AG04449 (cell line): ENCODE data around the gene PIBF1.

ENCODE experiments used
- CTCF ChIA-PET: fragments of 350-600 bp; formaldehyde crosslinking; extraction: SDS; loops from one replicate; lab custom pipeline; 2021; ENCODE audit warnings: antibody characterized with exemption; lab: Yijun Ruan, JAX
- POLR2A ChIA-PET: fragments of 400-600, 350-600 bp; formaldehyde crosslinking; extraction: SDS; loops from one replicate; lab custom pipeline; 2020; ENCODE audit warnings: antibody characterized with exemption, inconsistent platforms; lab: Yijun Ruan, JAX
- DNase-seq: peaks from one replicate; pipeline ENCODE4 v3.0.0-alpha.2; 2010; ENCODE audit warnings: low read depth, low spot score
- H3K4me3 ChIP-seq: 2 replicates; pipeline ENCODE4 v1.5.1; 2011; ENCODE audit warnings: low read depth, mild to moderate bottlenecking, control low read depth, low read length
- TF ChIP-seq, protein P1 (sequence below): IDR thresholded peaks from one replicate; pipeline ENCODE4 v1.5.1; 2011; ENCODE audit warnings: mild to moderate bottlenecking, moderate library complexity, low read length, control low read depth, inconsistent platforms; ENCODE audit not compliant: insufficient read depth; ENCODE audit errors: missing control alignments

Gene PIBF1, protein sequence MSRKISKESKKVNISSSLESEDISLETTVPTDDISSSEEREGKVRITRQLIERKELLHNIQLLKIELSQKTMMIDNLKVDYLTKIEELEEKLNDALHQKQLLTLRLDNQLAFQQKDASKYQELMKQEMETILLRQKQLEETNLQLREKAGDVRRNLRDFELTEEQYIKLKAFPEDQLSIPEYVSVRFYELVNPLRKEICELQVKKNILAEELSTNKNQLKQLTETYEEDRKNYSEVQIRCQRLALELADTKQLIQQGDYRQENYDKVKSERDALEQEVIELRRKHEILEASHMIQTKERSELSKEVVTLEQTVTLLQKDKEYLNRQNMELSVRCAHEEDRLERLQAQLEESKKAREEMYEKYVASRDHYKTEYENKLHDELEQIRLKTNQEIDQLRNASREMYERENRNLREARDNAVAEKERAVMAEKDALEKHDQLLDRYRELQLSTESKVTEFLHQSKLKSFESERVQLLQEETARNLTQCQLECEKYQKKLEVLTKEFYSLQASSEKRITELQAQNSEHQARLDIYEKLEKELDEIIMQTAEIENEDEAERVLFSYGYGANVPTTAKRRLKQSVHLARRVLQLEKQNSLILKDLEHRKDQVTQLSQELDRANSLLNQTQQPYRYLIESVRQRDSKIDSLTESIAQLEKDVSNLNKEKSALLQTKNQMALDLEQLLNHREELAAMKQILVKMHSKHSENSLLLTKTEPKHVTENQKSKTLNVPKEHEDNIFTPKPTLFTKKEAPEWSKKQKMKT

DNA sequence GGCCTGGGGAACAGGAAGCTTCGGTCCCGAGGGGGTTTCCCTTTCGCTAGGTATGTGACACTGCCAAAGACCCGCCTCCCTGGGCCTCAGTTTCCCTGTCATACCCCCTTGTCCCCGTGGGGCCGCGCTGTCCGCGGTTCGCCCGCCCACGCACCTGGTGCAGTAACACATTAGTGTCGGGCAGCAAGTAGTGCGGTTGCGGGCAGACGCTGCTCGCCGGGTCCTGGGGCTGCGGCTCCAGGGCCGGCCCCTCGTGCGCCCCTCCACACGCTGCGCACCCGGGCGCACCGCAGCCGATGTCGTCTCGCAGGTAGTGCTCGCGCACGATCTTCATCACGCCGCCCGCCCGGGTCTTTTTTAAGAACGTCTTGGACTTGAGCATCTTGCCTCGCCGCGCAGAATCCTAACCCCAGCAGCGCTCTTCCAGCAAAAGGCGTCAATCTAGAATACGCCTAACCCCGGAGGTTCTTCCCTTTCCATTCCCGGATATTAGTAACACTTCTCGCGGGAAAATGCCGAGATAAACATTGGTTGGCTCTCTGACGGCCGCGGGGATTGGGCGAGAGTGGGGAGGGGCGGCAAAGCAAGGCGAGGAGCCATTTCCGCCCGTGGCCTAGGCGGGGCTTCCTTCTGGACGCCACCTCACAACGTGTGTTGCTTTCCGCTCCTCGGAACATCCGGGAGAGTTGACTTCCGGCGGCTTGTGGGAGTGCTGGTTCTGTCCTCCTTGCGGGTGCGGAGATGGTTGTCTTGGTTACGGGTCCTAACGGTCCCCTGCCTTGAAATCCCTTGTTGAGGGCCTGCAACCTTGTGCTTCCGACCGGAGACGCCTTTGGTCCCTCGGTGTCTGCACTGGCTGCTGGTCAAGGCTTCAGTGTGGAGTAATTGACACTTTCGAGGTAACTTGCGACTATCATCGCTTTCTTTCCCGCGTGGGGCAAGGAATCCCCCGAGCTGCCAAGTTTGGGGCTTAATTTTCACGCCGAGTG, at the start of gene PIBF1, which contains the start of gene DIS3:
PIBF1 (plus strand) TSS at position 683 of the 989 bp plus-strand sequence. CDS start 1,337 bp downstream, outside the sequence.
DIS3 (minus strand) TSS at position 450 of the 989 bp plus-strand sequence; CDS start at position 382, 68 bp downstream.
- ChIA-PET POLR2A (no interaction called here), CTCF (interaction anchor here (1.7 kb wide), 1 partner anchor 14 kb away, joined by 6 read pairs; no protein-coding TSS in a partner anchor)
- TF ChIP-seq, protein P1, sequence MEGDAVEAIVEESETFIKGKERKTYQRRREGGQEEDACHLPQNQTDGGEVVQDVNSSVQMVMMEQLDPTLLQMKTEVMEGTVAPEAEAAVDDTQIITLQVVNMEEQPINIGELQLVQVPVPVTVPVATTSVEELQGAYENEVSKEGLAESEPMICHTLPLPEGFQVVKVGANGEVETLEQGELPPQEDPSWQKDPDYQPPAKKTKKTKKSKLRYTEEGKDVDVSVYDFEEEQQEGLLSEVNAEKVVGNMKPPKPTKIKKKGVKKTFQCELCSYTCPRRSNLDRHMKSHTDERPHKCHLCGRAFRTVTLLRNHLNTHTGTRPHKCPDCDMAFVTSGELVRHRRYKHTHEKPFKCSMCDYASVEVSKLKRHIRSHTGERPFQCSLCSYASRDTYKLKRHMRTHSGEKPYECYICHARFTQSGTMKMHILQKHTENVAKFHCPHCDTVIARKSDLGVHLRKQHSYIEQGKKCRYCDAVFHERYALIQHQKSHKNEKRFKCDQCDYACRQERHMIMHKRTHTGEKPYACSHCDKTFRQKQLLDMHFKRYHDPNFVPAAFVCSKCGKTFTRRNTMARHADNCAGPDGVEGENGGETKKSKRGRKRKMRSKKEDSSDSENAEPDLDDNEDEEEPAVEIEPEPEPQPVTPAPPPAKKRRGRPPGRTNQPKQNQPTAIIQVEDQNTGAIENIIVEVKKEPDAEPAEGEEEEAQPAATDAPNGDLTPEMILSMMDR: peak; percentile 8
- DNase-seq: peak; percentile 84
- peak within 1 kb of the TSS; percentile 96 for H3K4me3 ChIP-seq

DNA sequence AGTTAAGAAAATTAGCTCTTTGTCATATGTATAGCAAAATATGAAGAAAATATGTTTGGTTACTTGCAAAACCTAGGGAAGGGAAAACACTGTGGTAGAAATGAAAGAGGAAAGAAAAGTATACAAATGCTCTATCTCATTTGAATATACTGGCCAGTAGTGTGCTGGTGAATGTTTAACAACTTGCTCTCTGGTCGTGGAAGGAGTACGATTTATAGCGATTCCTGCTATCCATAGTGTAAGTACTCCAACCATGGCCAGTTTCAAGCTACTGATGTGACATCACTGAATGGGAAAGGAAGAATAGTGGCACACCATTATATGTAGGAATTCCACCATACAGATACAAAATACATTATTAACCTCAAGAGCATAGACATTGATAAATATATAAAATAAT, 44.9 kb upstream of the PIBF1 start:
- DNase-seq: no peak
- H3K4me3 ChIP-seq: no peak overlapping the region
- CTCF ChIA-PET: interaction anchor here (0.8 kb wide), 1 partner anchor 9 kb away, joined by 3 read pairs; no protein-coding TSS in a partner anchor
- TF ChIP-seq, protein P1: no peak
- POLR2A ChIA-PET: no interaction called here

DNA sequence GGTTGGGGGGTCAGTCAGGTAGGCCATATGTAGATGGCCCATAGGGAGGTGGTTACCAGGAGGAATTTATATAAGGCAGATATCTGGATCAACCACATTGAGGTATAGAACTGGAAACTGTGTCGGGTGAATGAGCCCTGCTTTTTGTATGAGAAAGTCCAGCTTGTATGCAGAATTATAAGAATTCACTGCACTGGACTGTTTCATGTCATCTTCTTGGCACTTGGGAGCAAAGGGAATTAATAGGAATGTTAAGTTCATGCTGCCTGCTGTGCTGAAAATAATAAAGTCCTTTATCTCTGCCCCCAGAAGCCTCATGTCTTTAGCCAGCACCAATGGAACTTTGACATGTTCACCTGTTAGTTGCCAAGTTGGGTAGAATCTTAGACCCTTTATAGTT, 41.9 kb upstream of the PIBF1 start:
- no peak overlapping the region for H3K4me3 ChIP-seq
- no peak for DNase-seq
- TF ChIP-seq, protein P1: no peak
- ChIA-PET POLR2A (no interaction called here), CTCF (no interaction called here)

DNA sequence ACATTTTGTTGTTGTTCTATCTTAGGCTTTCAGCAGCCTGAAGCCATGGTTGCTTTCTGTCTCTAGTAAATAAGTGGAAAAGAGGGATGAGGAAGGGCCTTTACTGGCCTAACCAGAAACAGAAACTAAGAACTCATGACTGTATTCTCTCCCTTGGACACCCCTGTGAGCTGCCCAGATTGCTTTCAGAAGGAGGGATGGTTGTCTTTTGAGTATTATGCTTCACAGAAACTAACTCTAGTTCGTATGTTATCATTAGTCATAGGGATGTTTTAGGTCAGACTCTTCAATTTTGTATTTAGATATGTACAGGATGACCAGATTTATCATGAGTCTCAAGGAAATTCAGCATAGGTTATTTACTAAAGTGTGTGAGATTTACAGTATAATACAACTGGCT, 36.7 kb upstream of the PIBF1 start:
- no peak for DNase-seq
- ChIA-PET POLR2A (no interaction called here), CTCF (no interaction called here)
- TF ChIP-seq, protein P1: no peak
- H3K4me3 ChIP-seq: no peak overlapping the region

DNA sequence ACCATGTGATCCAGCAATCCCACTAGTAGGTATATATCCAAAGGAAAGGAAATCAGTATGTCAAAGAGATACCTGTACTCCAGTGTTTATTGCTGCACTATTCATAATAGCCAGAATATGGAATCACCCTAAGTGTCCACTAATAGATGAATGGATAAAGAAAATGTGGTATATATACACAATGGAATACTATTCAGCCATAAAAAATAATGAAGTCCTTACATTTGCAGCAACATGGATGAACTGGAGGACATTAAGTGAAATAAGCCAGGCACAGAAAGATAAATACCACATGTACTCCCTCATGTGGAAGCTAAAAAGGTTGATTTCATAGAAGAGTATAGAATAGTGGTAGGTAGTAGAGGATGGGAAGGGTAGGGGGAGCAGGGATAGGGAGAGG, 30.7 kb upstream of the PIBF1 start:
- ChIA-PET POLR2A (no interaction called here), CTCF (no interaction called here)
- H3K4me3 ChIP-seq: no peak overlapping the region
- TF ChIP-seq, protein P1: no peak
- DNase-seq: no peak
